NCI-H1930 (cell line): ENCODE data around the gene LRFN2.

Experiments
- DNase-seq, 2 experiments: peaks; one replicate each; lab custom pipeline; 2025; lab: John Stamatoyannopoulos, UW

Gene LRFN2

DNA sequence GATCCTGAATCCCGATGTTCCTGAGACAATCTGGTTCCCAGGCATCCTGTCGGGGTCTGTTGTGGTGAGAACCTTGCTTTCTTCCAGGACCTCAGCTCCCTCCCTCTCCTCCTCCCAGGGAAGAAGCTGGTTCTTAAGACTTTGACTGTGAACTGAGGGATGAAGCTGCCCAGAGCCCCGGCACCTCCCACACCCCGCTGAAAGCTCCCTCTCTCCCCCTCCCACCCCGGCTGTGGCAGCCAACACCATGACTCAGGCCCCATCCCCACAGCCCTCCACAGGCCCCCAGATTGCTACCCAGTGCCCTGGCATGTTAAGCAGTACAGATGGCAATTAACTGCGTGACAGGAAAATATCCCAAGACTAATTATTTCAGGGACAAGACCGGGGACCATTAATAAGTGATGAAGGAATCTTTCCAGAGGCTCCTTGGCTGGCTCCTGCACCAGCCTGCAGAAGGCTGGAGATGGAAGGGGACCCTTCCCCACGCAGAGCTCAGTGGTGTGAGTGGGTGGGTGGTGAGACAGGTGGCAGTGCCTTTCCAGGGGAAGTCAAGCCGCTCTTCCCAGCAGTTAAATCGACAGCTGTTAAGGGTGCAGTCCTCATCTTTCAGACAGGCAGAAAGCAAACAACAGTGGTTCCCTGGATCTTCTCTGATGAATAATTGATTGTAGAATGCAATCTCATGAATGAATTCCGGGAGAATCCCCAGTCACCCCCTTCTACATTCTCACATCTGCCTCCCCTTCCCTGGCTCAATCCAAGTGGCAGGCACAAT lies 237.9 kb downstream of the LRFN2 start:
- no peak for DNase-seq

DNA sequence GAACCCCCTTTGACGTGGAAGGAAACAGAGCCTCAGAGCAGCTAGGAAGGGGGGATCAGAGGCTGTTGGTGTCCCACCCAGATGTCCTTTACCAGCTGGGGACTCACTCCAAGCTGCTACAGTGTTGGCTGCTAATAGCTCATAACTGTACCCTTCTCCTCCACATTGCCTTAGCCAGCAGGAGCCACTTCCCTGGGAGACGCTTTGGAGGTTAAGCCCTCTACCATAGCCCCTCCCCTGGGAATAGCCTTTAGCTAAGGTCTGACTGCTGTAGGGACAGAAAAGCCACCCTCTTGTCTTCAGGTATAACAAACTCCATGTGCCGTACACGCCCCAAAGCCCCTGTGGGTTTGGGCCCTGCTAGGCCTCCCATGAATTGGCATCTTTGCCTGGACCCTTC lies 238.6 kb downstream of the LRFN2 start:
- no peak for DNase-seq

- DNase-seq, result no peak
Measured at GRCh38 chr6:40347571-40348011, 239.6 kb downstream of the LRFN2 start.

DNA sequence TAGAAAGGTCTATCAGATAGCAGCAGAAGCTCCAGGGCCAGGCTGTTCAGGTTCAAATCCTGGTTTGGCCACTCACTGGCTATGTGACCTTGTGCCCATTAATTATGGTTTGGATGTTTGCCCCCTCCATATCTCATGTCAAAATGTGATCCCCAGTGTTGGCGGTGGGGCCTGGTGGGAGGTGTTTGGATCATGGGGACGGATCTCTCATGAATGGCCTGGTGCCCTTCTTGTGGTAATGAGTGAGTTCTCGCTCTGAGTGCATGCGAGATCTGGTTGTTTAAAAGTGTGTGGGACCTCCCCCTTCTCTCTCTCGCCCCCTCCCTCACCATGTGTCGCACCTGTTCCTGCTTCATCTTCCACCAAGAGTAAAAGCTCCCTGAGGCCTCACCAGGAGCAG lies 240.9 kb downstream of the LRFN2 start:
- DNase-seq, result no peak

DNA sequence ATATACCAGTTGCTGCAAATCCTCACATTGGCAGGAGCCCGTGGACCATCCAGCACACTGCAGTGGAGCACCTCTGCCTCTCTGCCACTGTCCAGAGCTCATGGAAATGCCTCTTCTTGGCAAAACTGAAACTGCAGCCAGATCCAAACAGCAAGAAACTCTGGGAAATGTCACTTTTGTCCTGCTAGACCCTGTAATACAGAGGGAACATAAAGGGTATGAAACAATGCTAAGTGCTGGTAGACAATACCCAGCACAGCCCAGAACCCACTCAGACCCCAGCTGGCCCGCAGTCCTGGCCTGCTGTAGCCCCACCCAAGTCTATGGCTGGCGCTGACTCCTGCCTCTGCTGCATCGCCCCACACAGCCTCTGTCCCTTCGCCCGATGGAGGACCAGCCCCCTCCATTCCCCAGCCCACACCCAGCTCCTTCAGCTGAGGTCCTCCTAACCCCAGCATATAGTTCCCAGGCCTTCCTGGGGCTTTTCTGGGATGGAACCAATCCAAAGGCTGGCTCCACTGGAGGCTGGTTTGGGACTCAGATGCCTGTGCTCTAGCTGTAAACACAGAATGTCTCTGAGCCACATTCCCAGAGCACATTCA lies 242.5 kb downstream of the LRFN2 start:
- no peak for DNase-seq

GRCh38 chr6:40343877-40344565 lies 243.1 kb downstream of the LRFN2 start:
- DNase-seq, result no peak

- no peak for DNase-seq
Measured at GRCh38 chr6:40343318-40343876, 243.8 kb downstream of the LRFN2 start.

- DNase-seq, result no peak
Measured at GRCh38 chr6:40342723-40343122, 244.4 kb downstream of the LRFN2 start.

DNA sequence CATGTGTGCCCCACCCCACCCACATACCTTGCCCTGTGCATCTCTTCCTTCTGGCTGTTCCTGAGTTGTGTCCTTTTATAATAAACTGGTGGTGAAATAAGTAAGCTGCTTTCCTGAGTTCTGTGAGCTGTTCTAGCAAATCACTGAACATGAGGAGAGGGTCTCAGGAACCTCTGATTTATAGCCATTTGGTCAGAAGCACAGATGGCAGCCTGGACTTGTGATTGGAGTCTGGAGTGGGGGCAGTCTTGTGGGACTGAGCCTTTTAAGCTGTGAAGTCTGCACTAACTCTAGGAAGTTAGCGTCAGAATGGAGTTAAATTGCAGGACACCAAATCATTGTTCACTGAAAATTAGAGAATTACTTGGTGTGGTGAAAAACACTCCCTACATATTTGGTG lies 245.4 kb downstream of the LRFN2 start:
- no peak for DNase-seq
